Measurements from ENCODE around the gene TSHZ2.

DNA sequence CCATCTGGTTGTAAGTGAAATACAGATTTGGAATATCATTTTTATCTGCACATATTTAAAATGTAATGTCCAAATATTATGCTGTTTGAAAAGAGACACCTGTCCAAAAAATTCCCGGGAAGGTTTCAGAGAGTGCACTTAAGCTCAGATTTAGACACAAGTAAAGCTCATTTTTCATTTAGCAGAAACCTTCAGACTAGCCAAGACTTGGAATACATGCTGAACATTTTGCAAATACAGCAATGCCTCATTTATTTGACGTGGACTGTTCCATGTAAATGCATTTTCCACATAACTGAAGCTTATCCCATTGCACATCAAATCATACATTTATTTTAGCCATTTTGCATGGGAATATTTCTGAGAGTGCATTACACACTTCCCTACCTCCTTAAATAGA, 340.8 kb downstream of the TSHZ2 start:
- TF ChIP-seq, protein P1, sequence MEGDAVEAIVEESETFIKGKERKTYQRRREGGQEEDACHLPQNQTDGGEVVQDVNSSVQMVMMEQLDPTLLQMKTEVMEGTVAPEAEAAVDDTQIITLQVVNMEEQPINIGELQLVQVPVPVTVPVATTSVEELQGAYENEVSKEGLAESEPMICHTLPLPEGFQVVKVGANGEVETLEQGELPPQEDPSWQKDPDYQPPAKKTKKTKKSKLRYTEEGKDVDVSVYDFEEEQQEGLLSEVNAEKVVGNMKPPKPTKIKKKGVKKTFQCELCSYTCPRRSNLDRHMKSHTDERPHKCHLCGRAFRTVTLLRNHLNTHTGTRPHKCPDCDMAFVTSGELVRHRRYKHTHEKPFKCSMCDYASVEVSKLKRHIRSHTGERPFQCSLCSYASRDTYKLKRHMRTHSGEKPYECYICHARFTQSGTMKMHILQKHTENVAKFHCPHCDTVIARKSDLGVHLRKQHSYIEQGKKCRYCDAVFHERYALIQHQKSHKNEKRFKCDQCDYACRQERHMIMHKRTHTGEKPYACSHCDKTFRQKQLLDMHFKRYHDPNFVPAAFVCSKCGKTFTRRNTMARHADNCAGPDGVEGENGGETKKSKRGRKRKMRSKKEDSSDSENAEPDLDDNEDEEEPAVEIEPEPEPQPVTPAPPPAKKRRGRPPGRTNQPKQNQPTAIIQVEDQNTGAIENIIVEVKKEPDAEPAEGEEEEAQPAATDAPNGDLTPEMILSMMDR (IDR thresholded peaks at IDR 0.05; ENCODE audit: poor library complexity, severe bottlenecking), result no peak
- TF ChIP-seq EZH2 (IDR thresholded peaks at IDR 0.05; ENCODE audit: borderline replicate concordance, insufficient read depth, low read length, poor library complexity, severe bottlenecking) (no peak), EP300 (conservative IDR thresholded peaks at IDR 0.05; ENCODE audit: poor library complexity, severe bottlenecking) (no peak), POLR2AphosphoS5 (IDR thresholded peaks at IDR 0.05) (no peak), TAF1 (IDR thresholded peaks at IDR 0.05; ENCODE audit: low read depth) (no peak), RAD21 (conservative IDR thresholded peaks at IDR 0.05) (no peak)
- TF ChIP-seq, protein P2, sequence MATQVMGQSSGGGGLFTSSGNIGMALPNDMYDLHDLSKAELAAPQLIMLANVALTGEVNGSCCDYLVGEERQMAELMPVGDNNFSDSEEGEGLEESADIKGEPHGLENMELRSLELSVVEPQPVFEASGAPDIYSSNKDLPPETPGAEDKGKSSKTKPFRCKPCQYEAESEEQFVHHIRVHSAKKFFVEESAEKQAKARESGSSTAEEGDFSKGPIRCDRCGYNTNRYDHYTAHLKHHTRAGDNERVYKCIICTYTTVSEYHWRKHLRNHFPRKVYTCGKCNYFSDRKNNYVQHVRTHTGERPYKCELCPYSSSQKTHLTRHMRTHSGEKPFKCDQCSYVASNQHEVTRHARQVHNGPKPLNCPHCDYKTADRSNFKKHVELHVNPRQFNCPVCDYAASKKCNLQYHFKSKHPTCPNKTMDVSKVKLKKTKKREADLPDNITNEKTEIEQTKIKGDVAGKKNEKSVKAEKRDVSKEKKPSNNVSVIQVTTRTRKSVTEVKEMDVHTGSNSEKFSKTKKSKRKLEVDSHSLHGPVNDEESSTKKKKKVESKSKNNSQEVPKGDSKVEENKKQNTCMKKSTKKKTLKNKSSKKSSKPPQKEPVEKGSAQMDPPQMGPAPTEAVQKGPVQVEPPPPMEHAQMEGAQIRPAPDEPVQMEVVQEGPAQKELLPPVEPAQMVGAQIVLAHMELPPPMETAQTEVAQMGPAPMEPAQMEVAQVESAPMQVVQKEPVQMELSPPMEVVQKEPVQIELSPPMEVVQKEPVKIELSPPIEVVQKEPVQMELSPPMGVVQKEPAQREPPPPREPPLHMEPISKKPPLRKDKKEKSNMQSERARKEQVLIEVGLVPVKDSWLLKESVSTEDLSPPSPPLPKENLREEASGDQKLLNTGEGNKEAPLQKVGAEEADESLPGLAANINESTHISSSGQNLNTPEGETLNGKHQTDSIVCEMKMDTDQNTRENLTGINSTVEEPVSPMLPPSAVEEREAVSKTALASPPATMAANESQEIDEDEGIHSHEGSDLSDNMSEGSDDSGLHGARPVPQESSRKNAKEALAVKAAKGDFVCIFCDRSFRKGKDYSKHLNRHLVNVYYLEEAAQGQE (IDR thresholded peaks at IDR 0.05; ENCODE audit: borderline replicate concordance), result no peak
